Breast epithelium (tissue), 4 donors: Measurements from ENCODE around the gene PTH2. TPM values are rescaled to one million over a fixed set of nuclear protein-coding genes. Genes with fewer than 3 reads are reported as not detected.
"Not testable (repeated sequence)": the region's sequence is repeated elsewhere in the genome, so short reads cannot be mapped to it uniquely, and the experiment has no call there.

Source experiments
- DNase-seq, 2 donors: peaks; one replicate each; pipeline ENCODE4 v3.0.0-alpha.2; 2019; ENCODE audit warnings: low spot score in 2 of 2
- H3K27ac ChIP-seq, 2 donors: fragments of 200-600 bp; sonication (generic) in 1 of 2; one replicate each; pipeline ENCODE4 v1.5.1; 2016 to 2019; ENCODE audit warnings: mild to moderate bottlenecking in 1 of 2
- H3K27me3 ChIP-seq, 2 donors: fragments of 200-600 bp; sonication (generic) in 1 of 2; one replicate each; pipeline versions ENCODE4 v1.5.1 to v1.6.0; 2017 to 2019; ENCODE audit warnings: control low read depth in 1 of 2, mild to moderate bottlenecking in 1 of 2
- H3K36me3 ChIP-seq: fragments of 200-600 bp; one replicate; pipeline ENCODE4 v1.5.1; 2019
- H3K4me1 ChIP-seq, 2 donors: fragments of 200-600 bp; sonication (generic); one replicate each; pipeline ENCODE4 v1.5.1; 2016 to 2019; ENCODE audit warnings: control low read depth in 1 of 2
- H3K4me3 ChIP-seq, 3 donors: fragments of 200-600 bp; sonication (generic); 1 replicate in 2 of 3; 2 replicates in 1 of 3; pipeline ENCODE4 v1.5.1; 2016 to 2019; ENCODE audit warnings: mild to moderate bottlenecking in 3 of 3, moderate library complexity in 2 of 3
- H3K9me3 ChIP-seq, 2 donors: fragments of 200-600 bp; sonication (generic) in 1 of 2; one replicate each; pipeline ENCODE4 v1.5.1; 2016 to 2019; ENCODE audit warnings: control low read depth in 1 of 2
- CTCF ChIP-seq, 3 donors: fragments of 450-650 bp; IDR thresholded peaks; one replicate each; pipeline ENCODE4 v1.5.1; 2016 to 2017; ENCODE audit warnings: antibody characterized with exemption in 3 of 3, mild to moderate bottlenecking in 3 of 3, moderate library complexity in 3 of 3
- POLR2A ChIP-seq: fragments of 450-650 bp; IDR thresholded peaks from one replicate; pipeline ENCODE4 v1.6.1; 2016; ENCODE audit warnings: antibody characterized with exemption, mild to moderate bottlenecking, moderate library complexity
- POLR2AphosphoS5 ChIP-seq, 3 donors: sonication (generic); formaldehyde crosslinking; IDR thresholded peaks; one replicate each; pipeline ENCODE4 v1.6.1; 2017; ENCODE audit warnings: antibody characterized with exemption in 3 of 3
- intact Hi-C: fragments of 100-400 bp; cut with DNase I; formaldehyde crosslinking; loops from one replicate; pipeline ENCODE4 v1.15.1; 2023; ENCODE audit warnings: low total_unique reads
- total RNA-seq, 3 donors: library from RNA; depleted of rRNA; stranded (reverse); fragments of >200 nt; gene quantifications; one replicate each; pipeline ENCODE4 v1.1.0, GENCODE V29; 2016

The PTH2 gene
- total RNA-seq, 3 donors from 2014 or later = not detected

- Histone ChIP-seq H3K27ac (no peak overlapping the region), H3K9me3 (peaks cover 2 to 17% of the 10 kb centered on the region in 2 donors), H3K4me3 (no peak overlapping the region), H3K27me3 (no peaks in the 10 kb centered on the region), H3K4me1 (no peaks in the 10 kb centered on the region), H3K36me3 (no peaks in the 10 kb centered on the region)
- TF ChIP-seq POLR2AphosphoS5 (IDR thresholded peaks at IDR 0.05) (no peak), POLR2A (no peak), CTCF (IDR thresholded peaks at IDR 0.05) (no peak)
- intact Hi-C loops = no loop called here
- DNase-seq = no peak
These were observed 42.9 kb downstream of the PTH2 start for GRCh38 chr19:49380391-49380790.

- no peak overlapping the region for H3K4me3 ChIP-seq
- intact Hi-C loops = no loop called here
- DNase-seq = no peak
- TF ChIP-seq POLR2A (no peak), POLR2AphosphoS5 (IDR thresholded peaks at IDR 0.05) (no peak), CTCF (IDR thresholded peaks at IDR 0.05) (no peak)
- H3K4me1 ChIP-seq = no peaks in the 10 kb centered on the region
- H3K27me3 ChIP-seq = no peaks in the 10 kb centered on the region
- peaks cover 2 to 17% of the 10 kb centered on the region in 2 donors for H3K9me3 ChIP-seq
- no peaks in the 10 kb centered on the region for H3K36me3 ChIP-seq
- no peak overlapping the region for H3K27ac ChIP-seq
These were observed 44.7 kb downstream of the PTH2 start for GRCh38 chr19:49378512-49378911.

GRCh38 chr19:49374665-49375434 is 48.4 kb downstream of the PTH2 start:
- H3K27me3 ChIP-seq = no peaks in the 10 kb centered on the region
- no peaks in the 10 kb centered on the region for H3K36me3 ChIP-seq
- TF ChIP-seq POLR2AphosphoS5 (IDR thresholded peaks at IDR 0.05) (no peak), POLR2A (no peak), CTCF (IDR thresholded peaks at IDR 0.05) (no peak)
- no peak overlapping the region for H3K4me3 ChIP-seq
- no peak for DNase-seq
- peaks cover 4 to 6% of the 10 kb centered on the region in 2 donors for H3K9me3 ChIP-seq
- intact Hi-C loops = no loop called here
- H3K4me1 ChIP-seq = no peaks in the 10 kb centered on the region
- no peak overlapping the region for H3K27ac ChIP-seq

- DNase-seq, H3K27me3 ChIP-seq, intact Hi-C loops: not testable (repeated sequence)
These were observed 50.1 kb downstream of the PTH2 start for GRCh38 chr19:49373174-49373573.

More at GRCh38 chr19:49373174-49373573, 50.1 kb downstream of the PTH2 start:
- not testable (repeated sequence) for H3K27ac ChIP-seq, H3K4me1 ChIP-seq, H3K36me3 ChIP-seq, H3K4me3 ChIP-seq
- peaks cover 17 to 20% of the 10 kb centered on the region in 2 donors for H3K9me3 ChIP-seq

Other genes starting within 250 kb of the PTH2 start
- 1 to 10 TPM; 1.2 to 2.7 (median 2.0) TPM for gene SLC6A16, start 98.2 kb downstream of the PTH2 start, total RNA-seq
- 10 to 100 TPM in 2 of 3 donors, 1 to 10 TPM in 1; 2.9 to 19.7 (median 15.4) TPM for gene CD37, start 88.0 kb downstream of the PTH2 start, total RNA-seq
- 10 to 100 TPM; 24.9 to 30.0 (median 25.1) TPM for gene TEAD2, start 61.0 kb downstream of the PTH2 start, total RNA-seq
- 1 to 10 TPM in 1 of 3 donors, under 1 TPM in 1, not detected in 1; 0.64 to 1.8 TPM for gene DKKL1, start 59.6 kb downstream of the PTH2 start, total RNA-seq
- gene KASH5, start 35.2 kb downstream of the PTH2 start, total RNA-seq = 1 to 10 TPM in 1 of 3 donors, not detected in 2; 1.9 TPM
- not detected for gene GFY, start 1.9 kb upstream of the PTH2 start, total RNA-seq
- 1 to 10 TPM in 1 of 3 donors, under 1 TPM in 2; 0.44 to 4.3 (median 0.98) TPM for gene SLC17A7, start 18.1 kb upstream of the PTH2 start, total RNA-seq
- gene PIH1D1, start 28.4 kb upstream of the PTH2 start, total RNA-seq = 100 to 1,000 TPM in 2 of 3 donors, 10 to 100 TPM in 1; 94.4 to 121 (median 106) TPM
- gene ALDH16A1, start 29.8 kb upstream of the PTH2 start, total RNA-seq = 10 to 100 TPM; 20.6 to 34.4 (median 32.2) TPM
- 1 to 10 TPM; 4.3 to 7.0 (median 4.6) TPM for gene FLT3LG, start 50.8 kb upstream of the PTH2 start, total RNA-seq
- 1,000 to 10,000 TPM; 3,591 to 5,468 (median 4,346) TPM for gene RPL13A, start 64.2 kb upstream of the PTH2 start, total RNA-seq
- 1,000 to 10,000 TPM; 5,709 to 7,550 (median 5,876) TPM for gene RPS11, start 73.0 kb upstream of the PTH2 start, total RNA-seq
- gene FCGRT, start 89.2 kb upstream of the PTH2 start, total RNA-seq = 100 to 1,000 TPM; 164 to 389 (median 199) TPM
- gene RCN3, start 104.6 kb upstream of the PTH2 start, total RNA-seq = 10 to 100 TPM; 17.3 to 40.2 (median 34.7) TPM
- gene NOSIP, start 157.1 kb upstream of the PTH2 start, total RNA-seq = 10 to 100 TPM; 54.7 to 60.0 (median 57.4) TPM
- gene PRRG2, start 157.9 kb upstream of the PTH2 start, total RNA-seq = 10 to 100 TPM in 2 of 3 donors, under 1 TPM in 1; 0.32 to 16.1 (median 10.2) TPM
- 1 to 10 TPM; 6.2 to 8.8 (median 6.3) TPM for gene PRR12, start 167.7 kb upstream of the PTH2 start, total RNA-seq
- 100 to 1,000 TPM in 1 of 3 donors, 10 to 100 TPM in 2; 34.8 to 114 (median 41.0) TPM for gene RRAS, start 216.7 kb upstream of the PTH2 start, total RNA-seq
- gene SCAF1, start 218.8 kb upstream of the PTH2 start, total RNA-seq = 10 to 100 TPM in 2 of 3 donors, 1 to 10 TPM in 1; 9.8 to 15.4 (median 10.6) TPM
- 100 to 1,000 TPM in 1 of 3 donors, 10 to 100 TPM in 2; 39.7 to 100 (median 52.4) TPM for gene IRF3, start 242.4 kb upstream of the PTH2 start, total RNA-seq
- gene BCL2L12, start 242.5 kb upstream of the PTH2 start, total RNA-seq = 10 to 100 TPM in 1 of 3 donors, 1 to 10 TPM in 2; 5.1 to 11.7 (median 8.5) TPM